Neural cell (in vitro differentiated cells): ENCODE data around the gene IDH3G. TPM values are rescaled to one million over a fixed set of nuclear protein-coding genes. Genes with fewer than 3 reads are reported as not detected.
A peak's percentile ranks its signal among the peaks of the same experiment; 100 is the strongest.

Source experiments
- H2AFZ ChIP-seq: fragments of 200-600, 300-800 bp; sonication (generic), shearing (Covaris generic); 2 replicates; pipeline ENCODE4 v1.6.0; 2014; ENCODE audit warnings: low read depth, mild to moderate bottlenecking, antibody characterized with exemption, low read length, moderate library complexity
- H3F3A ChIP-seq: fragments of 200-600 bp; shearing (Covaris generic); 2 replicates; pipeline ENCODE4 v1.6.1; 2016; ENCODE audit warnings: mild to moderate bottlenecking, moderate library complexity, mixed read lengths, antibody characterized with exemption, low read length; ENCODE audit not compliant: insufficient read depth, poor library complexity, severe bottlenecking
- H3K27ac ChIP-seq: fragments of 200-600, 300-800 bp; sonication (generic), shearing (Covaris generic); 2 replicates; pipeline ENCODE4 v1.5.1; 2014; ENCODE audit warnings: mild to moderate bottlenecking, low read length, moderate library complexity
- H3K27me3 ChIP-seq: fragments of 300-800, 200-600 bp; sonication (generic), shearing (Covaris generic); 2 replicates; pipeline ENCODE4 v1.6.0; 2014; ENCODE audit warnings: mild to moderate bottlenecking, low read depth, low read length, moderate library complexity; ENCODE audit not compliant: insufficient read depth
- H3K36me3 ChIP-seq: fragments of 300-800, 200-600 bp; sonication (generic), shearing (Covaris generic); 2 replicates; pipeline ENCODE4 v1.5.1; 2014; ENCODE audit warnings: mild to moderate bottlenecking, antibody characterized with exemption, low read length, moderate library complexity; ENCODE audit not compliant: insufficient read depth
- H3K4me2 ChIP-seq: fragments of 300-800, 200-600 bp; sonication (generic), shearing (Covaris generic); 2 replicates; pipeline ENCODE4 v1.6.0; 2014; ENCODE audit warnings: mild to moderate bottlenecking, low read length
- H3K4me3 ChIP-seq: fragments of 300-800, 200-600 bp; sonication (generic), shearing (Covaris generic); 2 replicates; pipeline ENCODE4 v1.5.1; 2014; ENCODE audit warnings: mild to moderate bottlenecking, low read length, moderate library complexity
- H3K79me2 ChIP-seq: fragments of 200-600 bp; shearing (Covaris generic); replicated peaks from 2 replicates; pipeline ENCODE4 v1.6.0; 2014; ENCODE audit warnings: mild to moderate bottlenecking, low read length, moderate library complexity; ENCODE audit not compliant: insufficient read depth
- H3K9ac ChIP-seq: fragments of 300-800, 200-600 bp; sonication (generic), shearing (Covaris generic); 2 replicates; pipeline ENCODE4 v1.6.1; 2016; ENCODE audit warnings: mild to moderate bottlenecking, low read length, mixed read lengths
- H3K9me2 ChIP-seq: fragments of 200-600 bp; shearing (Covaris generic); 2 replicates; pipeline ENCODE4 v1.6.1; 2016; ENCODE audit warnings: mild to moderate bottlenecking, low read length, mixed read lengths; ENCODE audit not compliant: insufficient read depth
- H3K9me3 ChIP-seq: fragments of 200-600, 300-800 bp; sonication (generic), shearing (Covaris generic); 2 replicates; pipeline ENCODE4 v1.6.1; 2016; ENCODE audit warnings: mild to moderate bottlenecking, mixed run types, low read length, moderate library complexity, mixed read lengths
- H4K20me1 ChIP-seq: fragments of 200-600 bp; shearing (Covaris generic); 2 replicates; pipeline ENCODE4 v1.6.1; 2016; ENCODE audit warnings: mild to moderate bottlenecking, mixed run types; ENCODE audit not compliant: insufficient read depth
- EP300 ChIP-seq: fragments of 450-650 bp; conservative IDR thresholded peaks from 2 replicates; pipeline ENCODE4 v1.6.1; 2014; ENCODE audit warnings: antibody characterized with exemption, mild to moderate bottlenecking, moderate library complexity; ENCODE audit not compliant: poor library complexity, severe bottlenecking
- EZH2 ChIP-seq: fragments of 200-600, 300-800 bp; shearing (Covaris generic), sonication (generic); IDR thresholded peaks from 2 replicates; pipeline ENCODE4 v1.6.1; 2014; ENCODE audit warnings: antibody characterized with exemption, low read length, borderline replicate concordance, mild to moderate bottlenecking; ENCODE audit not compliant: insufficient read depth, poor library complexity, severe bottlenecking
- MXI1 ChIP-seq: fragments of 450-650 bp; conservative IDR thresholded peaks from 2 replicates; pipeline ENCODE4 v1.6.1; 2014; ENCODE audit warnings: antibody characterized with exemption, mild to moderate bottlenecking; ENCODE audit not compliant: poor library complexity, severe bottlenecking
- POLR2AphosphoS5 ChIP-seq: IDR thresholded peaks from 2 replicates; pipeline ENCODE4 v1.6.1; 2012
- RAD21 ChIP-seq: fragments of 450-650 bp; conservative IDR thresholded peaks from 2 replicates; pipeline ENCODE4 v1.6.1; 2014; ENCODE audit warnings: antibody characterized with exemption, mild to moderate bottlenecking, moderate library complexity
- REST ChIP-seq: IDR thresholded peaks from 2 replicates; pipeline ENCODE4 v1.6.1; 2012; ENCODE audit warnings: borderline replicate concordance
- SMC3 ChIP-seq: fragments of 450-650 bp; conservative IDR thresholded peaks from 2 replicates; pipeline ENCODE4 v1.6.1; 2014; ENCODE audit warnings: antibody characterized with exemption, mild to moderate bottlenecking, moderate library complexity; ENCODE audit not compliant: poor library complexity
- TAF1 ChIP-seq: IDR thresholded peaks from 2 replicates; pipeline ENCODE4 v1.6.1; 2012; ENCODE audit warnings: low read depth
- polyA plus RNA-seq: library from polyadenylated mRNA; depleted of rRNA; stranded (reverse); fragments of >200 nt; gene quantifications from 2 replicates; pipeline ENCODE4 v1.2.3, GENCODE V29; 2014
- TF ChIP-seq, protein P1 (sequence below): fragments of 450-650 bp; IDR thresholded peaks from 2 replicates; pipeline ENCODE4 v1.5.1; 2014; ENCODE audit warnings: antibody characterized with exemption, mild to moderate bottlenecking, moderate library complexity; ENCODE audit not compliant: poor library complexity, severe bottlenecking

The IDH3G gene
- polyA plus RNA-seq, 1 donor from 2014 or later = 64.7 TPM

DNA sequence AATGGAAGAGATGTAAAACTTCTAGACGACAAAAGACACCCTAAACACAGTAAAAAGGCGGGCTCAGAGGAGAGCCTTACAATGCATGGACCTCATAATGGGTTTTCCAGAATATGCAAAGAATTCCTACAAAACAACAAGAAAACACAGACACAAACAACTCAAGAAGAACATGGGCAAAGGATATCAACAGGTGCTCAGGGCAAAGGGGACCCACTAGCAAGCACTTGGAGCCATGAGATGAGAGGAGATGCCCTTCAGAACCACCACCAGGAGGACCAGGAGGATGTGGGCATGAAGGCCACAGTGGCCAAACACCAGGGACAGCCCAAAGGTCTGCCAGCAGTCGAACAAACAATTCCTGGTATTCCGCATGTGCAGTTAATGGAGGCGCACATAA is 19.0 kb upstream of the IDH3G start:
- no peak for TF ChIP-seq SMC3
- TF ChIP-seq POLR2AphosphoS5 = no peak
- no peak for TF ChIP-seq MXI1
- TF ChIP-seq EZH2 = no peak
- TF ChIP-seq, protein P1, sequence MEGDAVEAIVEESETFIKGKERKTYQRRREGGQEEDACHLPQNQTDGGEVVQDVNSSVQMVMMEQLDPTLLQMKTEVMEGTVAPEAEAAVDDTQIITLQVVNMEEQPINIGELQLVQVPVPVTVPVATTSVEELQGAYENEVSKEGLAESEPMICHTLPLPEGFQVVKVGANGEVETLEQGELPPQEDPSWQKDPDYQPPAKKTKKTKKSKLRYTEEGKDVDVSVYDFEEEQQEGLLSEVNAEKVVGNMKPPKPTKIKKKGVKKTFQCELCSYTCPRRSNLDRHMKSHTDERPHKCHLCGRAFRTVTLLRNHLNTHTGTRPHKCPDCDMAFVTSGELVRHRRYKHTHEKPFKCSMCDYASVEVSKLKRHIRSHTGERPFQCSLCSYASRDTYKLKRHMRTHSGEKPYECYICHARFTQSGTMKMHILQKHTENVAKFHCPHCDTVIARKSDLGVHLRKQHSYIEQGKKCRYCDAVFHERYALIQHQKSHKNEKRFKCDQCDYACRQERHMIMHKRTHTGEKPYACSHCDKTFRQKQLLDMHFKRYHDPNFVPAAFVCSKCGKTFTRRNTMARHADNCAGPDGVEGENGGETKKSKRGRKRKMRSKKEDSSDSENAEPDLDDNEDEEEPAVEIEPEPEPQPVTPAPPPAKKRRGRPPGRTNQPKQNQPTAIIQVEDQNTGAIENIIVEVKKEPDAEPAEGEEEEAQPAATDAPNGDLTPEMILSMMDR = no peak
- TF ChIP-seq TAF1 = no peak
- peaks cover 55% of the 10 kb centered on the region for H3K79me2 ChIP-seq

DNA sequence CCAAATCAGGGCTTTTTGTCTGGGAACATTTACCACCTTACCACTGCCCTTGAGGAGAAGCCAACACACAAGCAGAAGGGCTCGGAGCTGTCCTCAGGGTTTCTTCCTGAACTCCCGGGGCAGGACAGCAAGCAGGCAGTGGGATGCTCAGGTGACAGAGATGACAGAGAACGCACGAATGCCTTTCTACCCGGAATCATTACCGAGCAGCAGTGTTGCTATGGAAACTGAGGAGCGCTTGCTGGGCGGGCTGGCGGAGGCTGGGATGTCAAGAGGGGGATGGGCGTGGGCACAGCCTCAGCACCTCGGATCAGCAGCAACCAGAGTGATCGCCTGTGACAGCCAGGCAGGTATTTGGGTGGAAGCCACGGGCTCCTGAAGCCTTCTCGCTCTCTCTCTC is 18.0 kb upstream of the IDH3G start:
- Histone ChIP-seq H3K79me2 (peaks cover 55% of the 10 kb centered on the region), H3K4me2 (peak overlapping the region; percentile 48), H3K27me3 (no peaks in the 10 kb centered on the region)

More for the DNA sequence above, 19.0 kb upstream of the IDH3G start:
- no peaks in the 10 kb centered on the region for H3K36me3 ChIP-seq
- H4K20me1 ChIP-seq = no peaks in the 10 kb centered on the region
- no peaks in the 10 kb centered on the region for H3F3A ChIP-seq
- no peak overlapping the region for H3K4me2 ChIP-seq
- no peaks in the 10 kb centered on the region for H3K9me2 ChIP-seq
- no peaks in the 10 kb centered on the region for H3K27me3 ChIP-seq
- no peaks in the 10 kb centered on the region for H3K9me3 ChIP-seq
- H3K4me3 ChIP-seq = peak overlapping the region; percentile 59
- H2AFZ ChIP-seq = no peak overlapping the region
- H3K9ac ChIP-seq = peak overlapping the region; percentile 75
- H3K27ac ChIP-seq = peak overlapping the region; percentile 96

More for the DNA sequence above, 18.0 kb upstream of the IDH3G start:
- Histone ChIP-seq H2AFZ (no peak overlapping the region), H3F3A (no peaks in the 10 kb centered on the region), H3K9me3 (no peaks in the 10 kb centered on the region), H4K20me1 (no peaks in the 10 kb centered on the region), H3K27ac (peak overlapping the region; percentile 96), H3K9ac (peak overlapping the region; percentile 75), H3K4me3 (peak overlapping the region; percentile 59), H3K9me2 (no peaks in the 10 kb centered on the region), H3K36me3 (no peaks in the 10 kb centered on the region)
- TF ChIP-seq SMC3 (peak; percentile 39), RAD21 (peak; percentile 40), EP300 (peak; percentile 83), EZH2 (no peak), MXI1 (peak; percentile 36), POLR2AphosphoS5 (peak; percentile 77), TAF1 (peak; percentile 45), REST (peak; percentile 57)
- TF ChIP-seq, protein P1 = no peak
